GM19467 (cell line): ENCODE results near the gene FANCC.
"Not testable (repeated sequence)": the region's sequence is repeated elsewhere in the genome, so short reads cannot be mapped to it uniquely, and the experiment has no call there.

Experiments used
- ATAC-seq: cut with Tn5 transposase; IDR thresholded peaks from one replicate; pipeline ENCODE4 v1.9.1; 2021; ENCODE audit warnings: mild to moderate bottlenecking, moderate library complexity; ENCODE audit not compliant: unreplicated experiment

Gene FANCC

GRCh38 chr9:95332860-95333259, 15.4 kb upstream of the FANCC start:
- ATAC-seq: no peak

DNA sequence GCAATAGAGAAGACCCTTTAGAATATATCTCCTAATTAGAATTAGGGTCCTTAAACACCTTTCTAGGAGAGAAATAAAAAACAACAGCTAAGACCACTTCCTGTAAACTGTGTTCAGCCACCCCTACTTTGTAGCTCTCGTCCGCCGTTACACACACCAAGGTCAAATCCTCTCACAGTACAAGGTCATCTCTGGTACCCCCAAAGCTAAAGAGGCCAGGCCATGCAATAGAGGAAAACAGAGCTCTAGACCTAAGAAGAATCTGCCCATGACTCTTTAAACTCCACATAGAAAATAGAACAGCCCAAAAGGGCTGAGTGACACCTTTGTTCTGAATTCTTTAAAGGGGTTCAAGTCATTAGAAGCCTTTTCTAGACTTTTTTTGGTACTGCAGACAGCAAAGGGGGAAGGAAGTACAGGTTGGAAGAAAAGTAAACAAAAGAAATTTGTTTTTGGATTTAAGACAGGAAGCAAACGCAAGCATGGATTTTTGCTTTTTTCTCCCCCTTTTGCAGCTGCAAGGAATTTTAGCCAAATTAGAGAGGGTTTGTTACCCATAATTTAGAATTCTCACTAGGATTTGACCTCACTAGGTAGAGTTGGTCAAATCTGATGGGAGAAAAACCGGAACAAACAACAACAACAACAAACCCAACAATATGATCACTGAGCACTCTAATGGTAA, 13.4 kb upstream of the FANCC start:
- ATAC-seq: no peak

DNA sequence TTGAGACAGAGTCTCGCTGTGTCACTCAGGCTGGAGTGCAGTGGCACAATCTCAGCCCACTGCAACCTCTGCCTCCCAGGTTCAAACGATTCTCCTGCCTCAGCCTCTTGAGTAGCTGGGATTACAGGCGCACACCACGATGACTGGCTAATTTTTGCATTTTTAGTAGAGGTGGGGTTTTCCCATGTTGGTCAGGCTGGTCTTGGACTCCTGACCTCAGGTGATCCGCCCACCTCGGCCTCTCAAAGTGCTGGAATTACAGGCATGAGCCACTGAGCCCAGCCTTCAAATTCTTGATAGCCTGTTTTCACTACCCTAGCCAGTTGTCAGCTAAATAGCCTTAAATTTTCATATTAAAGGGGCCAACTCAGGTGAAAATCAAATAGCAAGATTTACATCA, 11.6 kb upstream of the FANCC start:
- not testable (repeated sequence) for ATAC-seq

- no peak for ATAC-seq
These were observed 9.8 kb upstream of the FANCC start for GRCh38 chr9:95327239-95327865.

DNA sequence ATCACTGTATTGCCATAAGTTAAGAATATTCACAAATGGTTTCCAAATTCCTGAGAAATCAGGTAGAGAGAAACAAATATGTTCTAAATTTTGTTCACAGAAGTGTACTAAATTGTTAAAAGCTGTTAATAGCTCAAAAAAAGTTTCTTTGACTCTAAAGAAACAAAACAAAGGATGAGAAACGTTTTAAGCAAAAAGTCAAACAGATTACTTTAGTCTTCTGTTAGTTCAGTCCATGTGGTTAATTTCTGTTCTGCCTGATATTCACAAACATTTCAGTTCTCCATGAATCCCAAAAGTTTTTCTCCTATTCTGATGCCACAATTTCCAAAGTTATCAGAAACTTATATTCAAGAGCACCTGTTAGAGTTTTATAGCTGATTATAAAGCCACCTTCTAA, 7.7 kb upstream of the FANCC start:
- no peak for ATAC-seq

DNA sequence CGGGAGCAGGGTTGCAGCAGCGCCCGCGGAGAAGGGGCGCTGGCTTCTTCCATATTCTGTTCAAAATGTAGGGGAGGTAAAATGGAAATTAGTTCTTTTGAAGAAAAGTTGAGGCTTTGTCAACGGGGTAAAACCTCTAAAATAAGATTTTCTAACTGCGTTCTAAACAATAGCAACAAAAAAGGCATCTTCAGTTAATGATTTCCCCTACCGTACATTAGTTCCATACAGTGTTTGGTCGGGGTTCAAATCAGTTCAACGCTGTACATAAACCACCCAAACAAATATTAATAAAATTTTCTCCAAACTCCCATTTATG, 343 bp upstream of the FANCC start:
- ATAC-seq: no peak

DNA sequence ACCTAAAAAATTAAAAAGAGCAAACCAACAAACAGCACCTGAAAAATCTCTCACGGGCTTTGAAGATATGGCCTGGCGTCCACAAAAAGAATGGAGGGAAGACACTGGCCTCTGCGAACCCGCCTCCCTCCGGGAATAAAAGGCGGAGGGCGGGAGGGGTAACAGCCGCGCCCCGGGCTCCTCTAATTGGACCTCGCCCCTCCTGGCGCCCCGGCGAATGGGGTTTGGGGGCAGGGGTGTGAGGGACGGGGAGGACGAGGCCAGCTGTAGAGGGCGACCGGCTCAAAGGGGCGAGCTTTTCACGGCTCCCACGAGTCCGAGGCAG, 753 bp downstream of the FANCC start:
- peak; percentile 51 for ATAC-seq

- ATAC-seq: no peak
These were observed 1.2 kb downstream of the FANCC start for GRCh38 chr9:95316274-95316673.

DNA sequence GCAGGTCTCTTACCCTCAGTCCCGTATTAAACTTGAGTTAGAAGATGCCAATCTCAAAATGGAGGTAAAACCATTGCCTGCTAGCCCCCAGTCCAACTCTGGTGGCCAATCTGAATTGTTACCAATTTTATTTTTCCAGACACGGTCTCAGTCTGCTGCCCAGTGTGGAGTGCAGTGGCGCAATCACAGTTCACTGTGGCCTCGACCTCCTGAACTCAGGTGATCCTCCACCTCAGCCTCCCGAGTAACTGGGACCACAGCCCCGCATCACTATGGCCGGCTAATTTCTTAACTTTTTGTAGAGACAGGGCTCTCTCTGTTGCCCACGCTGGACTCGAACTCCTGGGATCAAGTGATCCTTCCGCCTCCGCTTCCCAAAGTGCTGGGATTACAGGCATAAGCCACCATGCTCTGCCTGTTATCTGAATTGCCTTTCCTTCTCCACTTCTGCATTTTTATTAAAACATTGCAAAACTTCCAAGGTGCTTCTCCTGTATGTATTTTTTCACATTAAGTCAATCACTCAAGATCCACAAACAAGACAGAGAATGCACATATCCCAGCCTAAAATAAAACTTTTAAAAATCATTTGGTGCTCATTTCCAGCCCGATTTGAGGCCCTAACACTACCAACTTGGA, 2.3 kb downstream of the FANCC start:
- ATAC-seq: no peak

GRCh38 chr9:95313010-95313498, 4.5 kb downstream of the FANCC start:
- ATAC-seq: no peak

- no peak for ATAC-seq
These were observed 5.5 kb downstream of the FANCC start for GRCh38 chr9:95311961-95312360.

GRCh38 chr9:95307538-95307937, 10.0 kb downstream of the FANCC start:
- no peak for ATAC-seq

DNA sequence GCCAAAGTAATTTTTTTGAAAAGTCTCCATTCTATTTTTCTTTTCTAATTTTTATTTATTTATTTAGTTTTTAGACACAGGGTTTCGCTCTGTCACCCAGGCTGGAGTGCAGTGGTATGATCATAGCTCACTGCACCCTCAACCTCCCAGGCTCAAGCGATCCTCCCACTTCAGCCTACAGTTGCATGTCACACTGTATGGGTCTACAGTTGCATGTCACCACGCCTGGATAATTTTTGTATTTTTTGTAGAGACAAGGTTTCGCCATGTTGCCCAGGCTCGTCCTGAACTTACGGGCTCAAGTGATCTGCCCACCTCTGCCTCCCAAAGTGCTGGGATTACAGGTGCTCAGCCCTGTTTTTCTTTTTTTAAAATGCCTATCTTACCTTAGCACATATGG, 10.7 kb downstream of the FANCC start:
- ATAC-seq: no peak

DNA sequence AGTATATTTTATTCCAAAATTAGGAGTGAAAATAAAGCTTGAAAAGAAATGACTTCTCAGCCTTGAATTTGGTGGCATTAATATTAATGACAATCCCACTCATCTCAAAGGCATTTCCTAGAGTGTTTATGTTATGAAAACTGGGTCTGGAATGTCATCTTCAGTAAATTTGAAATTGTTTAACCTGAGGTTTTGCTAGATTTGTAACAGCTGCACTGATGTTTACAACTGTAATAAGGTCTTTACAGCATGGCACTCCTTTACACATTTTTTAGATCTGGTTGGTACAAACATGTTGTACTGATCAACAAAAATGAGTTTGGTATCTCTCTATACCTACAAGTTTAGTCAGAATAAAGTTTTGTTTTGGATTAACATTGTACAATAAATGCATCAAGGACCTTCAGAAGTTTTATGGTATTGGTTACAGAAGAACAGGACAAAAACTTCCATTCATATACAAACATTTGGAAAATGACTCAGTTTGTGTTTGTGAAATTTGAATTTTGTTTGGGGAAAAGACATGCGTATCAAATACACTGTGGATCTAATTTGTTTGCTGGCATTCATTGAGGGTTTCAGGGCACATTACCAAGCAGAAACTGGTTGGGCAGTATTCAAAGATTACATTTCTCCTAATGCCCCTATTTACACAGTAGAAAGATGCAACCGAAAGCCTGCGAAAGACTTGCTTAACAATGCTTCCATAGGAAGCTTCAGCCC, 11.6 kb downstream of the FANCC start:
- ATAC-seq: no peak

DNA sequence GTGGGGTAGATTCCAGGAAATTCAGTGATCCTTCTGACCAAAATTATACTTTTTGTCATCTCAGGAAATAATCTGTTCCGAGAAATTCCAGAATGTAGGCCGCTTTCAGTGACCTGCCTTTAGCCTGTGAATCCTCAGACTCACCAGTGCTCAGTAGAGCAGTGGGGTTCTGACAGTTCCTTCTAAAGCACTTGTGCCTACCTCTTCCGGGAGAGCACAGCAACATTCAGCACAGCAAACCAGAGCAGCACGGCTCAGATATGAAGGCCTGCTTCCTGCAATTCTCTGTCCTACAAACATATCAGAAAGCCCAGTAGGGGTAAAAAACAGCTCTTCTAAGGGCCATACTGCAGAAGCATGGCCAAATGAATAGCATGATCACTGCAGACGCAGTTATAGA, 15.0 kb downstream of the FANCC start:
- ATAC-seq: no peak

- no peak for ATAC-seq
These were observed 19.7 kb downstream of the FANCC start for GRCh38 chr9:95297760-95298159.

- no peak for ATAC-seq
These were observed 20.2 kb downstream of the FANCC start for GRCh38 chr9:95297316-95297715.

DNA sequence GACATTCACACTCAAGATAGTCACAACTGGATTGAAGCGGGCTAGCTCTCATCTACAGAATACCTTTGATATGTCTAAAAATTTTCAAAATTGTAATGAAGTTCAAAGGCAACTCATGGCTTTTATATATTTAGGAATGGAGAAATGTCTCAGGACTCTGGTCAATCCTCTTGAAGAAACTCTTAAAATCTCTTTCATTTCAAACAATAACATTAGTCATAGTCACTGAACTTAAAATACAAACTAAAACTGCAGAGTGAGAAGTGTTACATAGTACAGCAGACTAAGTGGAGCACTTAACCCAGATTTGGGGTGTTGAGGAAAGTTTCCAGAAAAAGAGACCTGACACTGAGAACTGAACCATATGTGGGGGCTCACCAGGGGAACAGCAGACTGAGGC, 20.7 kb downstream of the FANCC start:
- no peak for ATAC-seq

- not testable (repeated sequence) for ATAC-seq
These were observed 24.2 kb downstream of the FANCC start for GRCh38 chr9:95293296-95293695.

DNA sequence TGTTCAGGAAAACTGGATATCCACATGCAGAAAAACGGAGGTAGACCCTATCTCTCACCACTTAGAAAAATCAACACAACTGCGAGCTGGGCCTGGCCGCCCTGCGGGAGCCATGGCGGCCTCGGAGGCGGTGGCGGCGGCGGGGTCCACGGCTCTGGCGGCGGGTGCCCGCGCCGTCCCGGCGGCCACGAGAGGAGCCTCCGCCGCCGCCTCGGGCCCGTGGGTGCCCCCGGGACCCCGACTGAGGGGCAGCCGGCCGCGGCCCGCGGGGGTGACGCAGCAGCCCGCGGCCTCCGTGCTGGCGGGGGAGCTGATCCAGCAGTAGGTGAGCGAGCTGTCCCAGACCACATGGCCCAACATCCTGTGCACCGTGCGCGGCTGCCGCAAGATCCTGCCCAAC, 25.3 kb downstream of the FANCC start:
- ATAC-seq: no peak

- no peak for ATAC-seq
These were observed 31.4 kb downstream of the FANCC start for GRCh38 chr9:95286151-95286550.

DNA sequence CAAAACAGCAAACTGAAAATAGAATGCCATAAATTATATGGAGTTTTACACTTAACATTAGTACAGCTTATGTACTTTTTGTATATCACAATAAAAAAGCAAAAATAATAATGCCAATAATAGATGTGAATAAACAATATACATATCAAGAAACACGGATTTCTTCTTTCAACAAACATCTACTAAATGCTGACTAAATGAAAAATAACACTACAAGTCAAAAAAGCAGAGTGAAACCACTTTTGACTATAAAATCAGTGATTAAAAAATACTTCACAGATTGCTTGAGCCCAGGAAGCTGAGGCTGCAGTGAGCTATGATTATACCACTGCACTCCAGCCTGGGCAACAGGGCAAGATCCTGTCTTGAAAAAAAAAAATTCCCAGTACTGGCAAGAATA, 32.2 kb downstream of the FANCC start:
- no peak for ATAC-seq
